Measurements from ENCODE around the gene TMEM82. TPM values are rescaled to one million over a fixed set of nuclear protein-coding genes. Genes with fewer than 3 reads are reported as not detected.

The TMEM82 gene
- total RNA-seq, 1 experiment from 2014 or later: not detected

DNA sequence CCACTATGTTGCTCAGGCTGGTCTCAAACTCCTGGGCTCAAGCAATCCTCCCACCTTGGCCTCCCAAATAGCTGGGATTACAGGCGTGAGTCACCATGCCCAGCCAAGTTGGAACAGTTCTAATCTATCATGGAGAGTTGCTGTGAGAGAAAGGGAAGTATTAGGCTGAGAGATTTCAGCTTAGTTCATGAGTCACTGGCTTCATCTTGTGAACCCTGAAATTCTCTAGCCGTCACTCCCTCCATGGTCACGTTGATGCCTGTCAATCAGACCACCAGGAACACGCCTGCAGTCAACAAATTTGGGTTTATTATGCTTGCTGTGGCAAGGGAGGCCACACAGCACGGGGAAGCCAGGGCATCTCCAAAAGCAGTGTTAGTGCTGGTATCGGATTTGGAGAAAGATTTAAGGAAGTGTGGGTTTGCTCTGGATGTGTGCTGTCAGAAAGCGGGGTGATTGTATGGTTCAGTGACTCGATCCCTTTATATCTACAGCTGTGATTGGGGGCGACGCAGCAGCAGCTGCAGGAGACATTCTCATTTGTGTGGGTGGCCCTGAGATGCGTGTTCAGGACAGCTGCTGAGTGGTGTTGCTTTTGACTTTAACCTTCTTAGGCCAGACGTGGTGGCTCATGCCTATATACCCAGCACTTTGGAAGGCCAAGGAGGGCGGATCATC, 46.5 kb downstream of the TMEM82 start:
- Mint-ChIP-seq H3K27me3 (ENCODE audit: insufficient read depth, unreplicated experiment) (no peaks in the 10 kb centered on the region), H3K36me3 (ENCODE audit: insufficient read depth, unreplicated experiment) (peaks cover 37% of the 10 kb centered on the region), H3K4me1 (ENCODE audit: insufficient read depth, unreplicated experiment) (peaks cover 26% of the 10 kb centered on the region), H3K27ac (ENCODE audit: low read depth, unreplicated experiment) (peak overlapping the region; percentile 76), H3K4me3 (ENCODE audit: unreplicated experiment) (no peak overlapping the region), H3K9me3 (ENCODE audit: unreplicated experiment) (no peaks in the 10 kb centered on the region)
- intact Hi-C loops (cut with micrococcal nuclease): no loop called here
- no TSS peak for BruUV-seq (replicated peaks)
- ChIA-PET CTCF (interaction anchor here (0.6 to 1.2 kb wide), 8 partner anchors 11 to 219 kb away, joined by 3 to 7 read pairs (median 4); partner anchors contain the start of gene ZBTB17), POLR2A (interaction anchor here (0.6 to 3.0 kb wide), 21 partner anchors 8 to 262 kb away, joined by 3 to 27 read pairs (median 4); partner anchors contain the start of genes SPEN and ZBTB17)
- peak; percentile 76 for DNase-seq (ENCODE audit: unreplicated experiment)
- TF ChIP-seq, protein P1, sequence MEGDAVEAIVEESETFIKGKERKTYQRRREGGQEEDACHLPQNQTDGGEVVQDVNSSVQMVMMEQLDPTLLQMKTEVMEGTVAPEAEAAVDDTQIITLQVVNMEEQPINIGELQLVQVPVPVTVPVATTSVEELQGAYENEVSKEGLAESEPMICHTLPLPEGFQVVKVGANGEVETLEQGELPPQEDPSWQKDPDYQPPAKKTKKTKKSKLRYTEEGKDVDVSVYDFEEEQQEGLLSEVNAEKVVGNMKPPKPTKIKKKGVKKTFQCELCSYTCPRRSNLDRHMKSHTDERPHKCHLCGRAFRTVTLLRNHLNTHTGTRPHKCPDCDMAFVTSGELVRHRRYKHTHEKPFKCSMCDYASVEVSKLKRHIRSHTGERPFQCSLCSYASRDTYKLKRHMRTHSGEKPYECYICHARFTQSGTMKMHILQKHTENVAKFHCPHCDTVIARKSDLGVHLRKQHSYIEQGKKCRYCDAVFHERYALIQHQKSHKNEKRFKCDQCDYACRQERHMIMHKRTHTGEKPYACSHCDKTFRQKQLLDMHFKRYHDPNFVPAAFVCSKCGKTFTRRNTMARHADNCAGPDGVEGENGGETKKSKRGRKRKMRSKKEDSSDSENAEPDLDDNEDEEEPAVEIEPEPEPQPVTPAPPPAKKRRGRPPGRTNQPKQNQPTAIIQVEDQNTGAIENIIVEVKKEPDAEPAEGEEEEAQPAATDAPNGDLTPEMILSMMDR (IDR thresholded peaks at IDR 0.05; ENCODE audit: unreplicated experiment): no peak

DNA sequence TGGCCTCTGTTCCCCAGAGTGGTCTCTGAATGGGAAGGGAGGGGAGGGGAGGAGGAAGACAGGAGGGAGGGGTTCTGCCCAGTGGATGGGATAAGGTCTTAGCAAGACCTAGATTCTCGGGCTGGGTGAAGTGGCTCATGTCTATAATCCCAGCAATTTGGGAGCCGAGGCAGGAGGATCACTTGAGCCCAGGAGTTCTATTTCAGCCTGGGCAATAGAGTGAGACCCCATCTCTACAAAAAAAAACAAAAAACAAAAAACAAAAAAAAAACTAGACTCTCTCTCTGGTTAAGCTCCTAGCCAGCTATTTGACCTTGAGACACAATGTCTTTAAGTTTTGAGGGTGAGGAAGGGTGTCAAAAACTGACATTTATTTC, 53.8 kb downstream of the TMEM82 start:
- BruUV-seq (replicated peaks): no TSS peak
- H3K4me3 Mint-ChIP-seq (ENCODE audit: unreplicated experiment): peak overlapping the region; percentile 32
- POLR2A ChIA-PET: interaction anchor here (0.6 to 7.0 kb wide), 14 partner anchors 8 to 211 kb away, joined by 3 to 64 read pairs (median 6); partner anchors contain the start of gene SPEN
- peaks cover 13% of the 10 kb centered on the region for H3K36me3 Mint-ChIP-seq (ENCODE audit: insufficient read depth, unreplicated experiment)
- TF ChIP-seq, protein P1 (IDR thresholded peaks at IDR 0.05; ENCODE audit: unreplicated experiment): no peak
- peaks cover 61% of the 10 kb centered on the region for H3K4me1 Mint-ChIP-seq (ENCODE audit: insufficient read depth, unreplicated experiment)
- no peak for DNase-seq (ENCODE audit: unreplicated experiment)
- CTCF ChIA-PET: interaction anchor here (0.7 to 2.0 kb wide), 9 partner anchors 20 to 202 kb away, joined by 3 to 25 read pairs (median 3); no protein-coding TSS in a partner anchor
- no peaks in the 10 kb centered on the region for H3K9me3 Mint-ChIP-seq (ENCODE audit: unreplicated experiment)
- peak overlapping the region; percentile 93 for H3K27ac Mint-ChIP-seq (ENCODE audit: low read depth, unreplicated experiment)
- intact Hi-C loops (cut with micrococcal nuclease): loop anchor here (5.0 kb wide), 1 partner anchor 51 kb away; the partner anchor contains the start of gene SPEN
- H3K27me3 Mint-ChIP-seq (ENCODE audit: insufficient read depth, unreplicated experiment): no peaks in the 10 kb centered on the region

Other genes with a start within 250 kb of the TMEM82 start
- 8.9 and 12.1 TPM in 2 replicates for gene CASP9, start 218.3 kb upstream of the TMEM82 start, total RNA-seq (2022)
- gene DNAJC16, start 215.7 kb upstream of the TMEM82 start, total RNA-seq (2022): 17.2 and 26.5 TPM in 2 replicates
- not detected in 2 replicates for gene AGMAT, start 157.4 kb upstream of the TMEM82 start, total RNA-seq (2022)
- gene DDI2, start 125.0 kb upstream of the TMEM82 start, total RNA-seq (2022): 26.6 and 32.7 TPM in 2 replicates
- gene PLEKHM2, start 58.2 kb upstream of the TMEM82 start, total RNA-seq (2022): 51.5 and 65.8 TPM in 2 replicates
- gene SLC25A34, start 6.2 kb upstream of the TMEM82 start, total RNA-seq (2022): 0.79 and 1.3 TPM in 2 replicates
- 78.2 and 101 TPM in 2 replicates for gene FBLIM1, start 16.3 kb downstream of the TMEM82 start, total RNA-seq (2022)
- gene UQCRHL, start 65.2 kb downstream of the TMEM82 start, total RNA-seq (2022): 1.1 and 1.7 TPM in 2 replicates
- gene SPEN, start 105.2 kb downstream of the TMEM82 start, total RNA-seq (2022): 44.2 and 50.6 TPM in 2 replicates
- gene ZBTB17, start 233.6 kb downstream of the TMEM82 start, total RNA-seq (2022): 46.3 and 48.3 TPM in 2 replicates